Spinal cord (tissue), 10 donors: ENCODE measurements around the gene PRKAR2B. TPM values are rescaled to one million over a fixed set of nuclear protein-coding genes. Genes with fewer than 3 reads are reported as not detected.
A peak's percentile ranks its signal among the peaks of the same experiment; 100 is the strongest.

Experiments
- DNase-seq, 6 donors: peaks; one replicate each; pipeline versions ENCODE4 v3.0.0 to v3.0.0-alpha.2; 2013 to 2015; ENCODE audit warnings: low spot score in 6 of 6, low read depth in 4 of 6
- H3K27ac ChIP-seq: one replicate; pipeline ENCODE4 v1.5.1; 2013; ENCODE audit warnings: low read depth, low read length, control low read depth
- H3K27me3 ChIP-seq: one replicate; pipeline ENCODE4 v1.6.1; 2013; ENCODE audit warnings: low read length; ENCODE audit not compliant: control insufficient read depth, insufficient read depth
- H3K36me3 ChIP-seq: one replicate; pipeline ENCODE4 v1.6.1; 2013; ENCODE audit warnings: low read length; ENCODE audit not compliant: control insufficient read depth, insufficient read depth
- H3K4me1 ChIP-seq: one replicate; pipeline ENCODE4 v1.6.1; 2013; ENCODE audit warnings: low read length; ENCODE audit not compliant: control insufficient read depth, insufficient read depth
- H3K4me3 ChIP-seq: one replicate; pipeline ENCODE4 v1.5.1; 2013; ENCODE audit warnings: low read depth, low read length, control low read depth
- H3K9me3 ChIP-seq: one replicate; pipeline ENCODE4 v1.6.1; 2013; ENCODE audit warnings: low read length; ENCODE audit not compliant: control insufficient read depth, insufficient read depth
- WGBS: methylation state at CpG from one replicate; pipeline ENCODE4 v1.1.5; 2013; ENCODE audit warnings: missing lambda C conversion rate; ENCODE audit not compliant: insufficient coverage; 5-methylcytosine and 5-hydroxymethylcytosine counted together
- polyA plus RNA-seq, 2 donors: library from polyadenylated mRNA; unstranded; fragments of 120-200 nt; gene quantifications; one replicate each; pipeline ENCODE4 v1.2.1, GENCODE V29; 2013; ENCODE audit not compliant: insufficient read length in 2 of 2
- total RNA-seq, 2 donors: library from RNA; depleted of rRNA in 1 of 2; stranded (reverse); fragments of 120-200 nt in 1 of 2; fragments of >200 nt in 1 of 2; gene quantifications; one replicate each; pipeline versions ENCODE4 v1.2.3 to v1.2.4, GENCODE V29; 2013 to 2014
- donor health status: healthy.

PRKAR2B gene
- total and polyA plus RNA-seq, 4 donors, result 22.2 to 96.0 (median 70.9) TPM

GRCh38 chr7:107208024-107208521, 163.6 kb downstream of the PRKAR2B start:
- no peak overlapping the region for H3K4me3 ChIP-seq
- no peaks in the 10 kb centered on the region for H3K9me3 ChIP-seq
- H3K27me3 ChIP-seq, result no peaks in the 10 kb centered on the region
- H3K36me3 ChIP-seq, result peaks cover 5% of the 10 kb centered on the region
- H3K4me1 ChIP-seq, result no peaks in the 10 kb centered on the region
- no peak overlapping the region for H3K27ac ChIP-seq
- peak in 1 of 6 donors; percentile 78 for DNase-seq
- WGBS, result no CpG with 5 or more reads among the region's 3 CpGs

GRCh38 chr7:107208563-107208962, 164.1 kb downstream of the PRKAR2B start:
- no peak overlapping the region for H3K27ac ChIP-seq
- no peak overlapping the region for H3K4me3 ChIP-seq
- H3K9me3 ChIP-seq, result no peaks in the 10 kb centered on the region
- H3K4me1 ChIP-seq, result no peaks in the 10 kb centered on the region
- no CpG with 5 or more reads among the region's 5 CpGs for WGBS
- no peak for DNase-seq
- peaks cover 5% of the 10 kb centered on the region for H3K36me3 ChIP-seq
- no peaks in the 10 kb centered on the region for H3K27me3 ChIP-seq

- no peaks in the 10 kb centered on the region for H3K27me3 ChIP-seq
- H3K9me3 ChIP-seq, result peaks cover 2% of the 10 kb centered on the region
- DNase-seq, result no peak
- H3K36me3 ChIP-seq, result peaks cover 5% of the 10 kb centered on the region
- H3K27ac ChIP-seq, result no peak overlapping the region
- H3K4me3 ChIP-seq, result no peak overlapping the region
- WGBS, result 97% methylated on average over 4 of the region's 4 CpGs
- no peaks in the 10 kb centered on the region for H3K4me1 ChIP-seq
Observed at GRCh38 chr7:107209565-107209964, 165.1 kb downstream of the PRKAR2B start.

GRCh38 chr7:107210400-107210799, 165.9 kb downstream of the PRKAR2B start:
- Histone ChIP-seq H3K9me3 (peaks cover 2% of the 10 kb centered on the region), H3K4me1 (no peaks in the 10 kb centered on the region), H3K4me3 (no peak overlapping the region), H3K27ac (no peak overlapping the region), H3K27me3 (no peaks in the 10 kb centered on the region), H3K36me3 (peaks cover 5% of the 10 kb centered on the region)
- no peak for DNase-seq
- WGBS, result 100% methylated on average over 4 of the region's 4 CpGs

Other genes starting within 250 kb of the PRKAR2B start
- 1 to 10 TPM; 3.4 to 6.4 TPM for gene PIK3CG, start 179.4 kb upstream of the PRKAR2B start, total RNA-seq
- 1 to 10 TPM; 1.4 to 1.7 TPM for gene PIK3CG, start 179.4 kb upstream of the PRKAR2B start, polyA plus RNA-seq
- gene HBP1, start 124.3 kb downstream of the PRKAR2B start, total RNA-seq, result 100 to 1,000 TPM; 105 TPM
- gene HBP1, start 124.3 kb downstream of the PRKAR2B start, polyA plus RNA-seq, result 10 to 100 TPM; 47.6 to 52.9 TPM